ENCODE data around the gene IPO4.

GRCh38 chr14:24219080-24219479 lies 30.5 kb upstream of the IPO4 start:
- TF ChIP-seq CTCF (IDR thresholded peaks at IDR 0.05; ENCODE audit: insufficient read depth, low read length) (no peak), POLR2AphosphoS5 (IDR thresholded peaks at IDR 0.05; ENCODE audit: low read depth) (no peak), GABPA (IDR thresholded peaks at IDR 0.05; ENCODE audit: low read depth) (no peak), SPI1 (IDR thresholded peaks at IDR 0.05; ENCODE audit: borderline replicate concordance, low read depth) (no peak)

Measured in HL-60 (cell line).